CD4-positive, alpha-beta T cell treated with Interleukin-21 for 1 hour (primary cell): Measurements from ENCODE around the gene NID2.

Experiments used
- DNase-seq: peaks from one replicate; pipeline ENCODE4 v3.0.0-alpha.2; 2020

NID2 gene

DNA sequence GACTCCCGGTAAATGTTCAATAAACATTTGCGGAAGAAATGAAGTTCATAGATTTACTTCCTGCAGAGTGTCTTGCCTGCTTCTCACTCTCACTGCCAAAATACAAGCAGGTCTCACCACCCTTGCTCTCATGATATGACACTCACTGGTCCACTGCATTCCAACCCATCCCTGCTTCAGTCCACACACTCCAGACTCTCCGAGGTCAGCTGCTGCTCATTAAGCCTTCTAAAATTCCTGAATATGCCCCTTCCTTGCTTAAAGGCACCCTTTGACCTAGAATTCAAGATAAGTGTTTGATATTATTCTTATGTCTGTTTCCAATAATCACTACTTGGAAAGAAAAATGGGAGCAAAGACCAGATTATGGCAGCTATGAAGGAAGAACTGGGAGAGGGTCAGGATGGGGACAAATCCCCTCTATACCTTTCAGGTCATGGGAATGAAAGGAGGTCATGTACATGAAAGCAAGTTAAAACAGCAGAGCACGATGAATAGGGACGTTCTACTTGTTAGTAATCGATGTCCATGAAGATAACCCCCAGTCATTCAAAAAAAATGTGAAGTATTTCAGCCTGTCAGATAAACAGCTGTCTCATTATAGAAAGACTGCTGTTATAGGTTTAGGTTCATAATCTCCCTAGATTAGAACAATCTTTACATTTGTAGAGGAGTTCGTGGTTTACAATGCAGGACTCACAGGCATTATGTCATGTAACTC lies 10.5 kb upstream of the NID2 start:
- no peak for DNase-seq

DNA sequence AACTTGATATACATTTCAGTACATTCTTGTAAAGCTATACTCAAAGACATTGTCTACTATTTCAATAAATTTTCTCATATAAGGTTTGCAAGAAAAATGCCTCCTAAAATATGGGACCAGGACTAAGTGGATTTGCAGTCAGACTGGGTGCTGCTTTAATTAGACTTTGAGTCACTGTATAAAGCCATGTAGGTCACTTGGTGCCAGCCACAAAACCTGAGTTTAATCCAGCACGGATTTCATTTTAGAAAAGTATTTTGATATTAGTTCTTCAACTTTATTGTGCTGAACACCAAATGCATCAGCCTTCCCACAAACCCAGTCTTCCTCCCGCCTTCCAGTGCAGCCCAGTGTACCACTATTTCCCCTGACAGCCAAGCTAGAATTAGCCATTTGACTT lies 9.9 kb upstream of the NID2 start:
- no peak for DNase-seq

DNA sequence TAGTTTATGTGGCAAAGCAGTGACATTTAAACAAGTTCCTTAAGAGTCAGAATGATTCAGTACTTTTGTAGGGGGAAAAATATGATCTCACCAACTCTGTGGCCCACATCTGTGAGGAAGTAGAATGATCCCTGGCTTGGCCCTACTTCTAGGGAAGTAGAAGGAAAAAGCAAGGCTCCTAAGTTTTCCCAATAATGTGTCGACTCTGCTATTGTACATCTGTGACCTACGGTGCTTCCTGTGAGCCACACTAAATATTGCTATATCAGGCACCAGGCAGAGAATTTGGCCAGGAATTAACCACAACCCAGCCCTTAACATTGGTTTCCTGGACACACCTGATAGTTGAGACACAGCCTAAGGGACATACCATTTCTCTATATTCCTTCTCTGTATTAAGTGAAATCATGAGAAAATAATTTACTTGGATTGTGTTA lies 9.3 kb upstream of the NID2 start:
- no peak for DNase-seq

- DNase-seq, result no peak
Observed at GRCh38 chr14:52077256-52077979, 8.6 kb upstream of the NID2 start.

DNA sequence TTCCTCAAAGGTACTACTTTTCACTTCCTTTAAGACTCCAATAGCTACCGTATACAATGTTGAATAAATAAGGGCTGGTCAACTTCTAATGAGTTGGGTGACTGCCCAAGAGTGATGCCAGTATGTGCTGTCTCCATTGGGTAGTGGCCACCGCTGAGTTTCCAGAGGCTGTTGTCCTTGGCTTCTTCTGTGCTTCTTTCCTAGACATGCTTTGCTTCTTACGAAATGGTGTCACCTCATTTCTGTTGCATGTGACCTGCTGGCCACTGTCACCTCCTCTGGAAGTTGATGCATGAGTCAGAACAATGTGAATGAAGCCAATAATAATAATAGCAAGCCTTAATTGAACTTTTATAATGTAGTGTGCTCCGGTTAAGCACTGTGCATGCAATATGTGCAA lies 7.5 kb upstream of the NID2 start:
- DNase-seq, result no peak

DNA sequence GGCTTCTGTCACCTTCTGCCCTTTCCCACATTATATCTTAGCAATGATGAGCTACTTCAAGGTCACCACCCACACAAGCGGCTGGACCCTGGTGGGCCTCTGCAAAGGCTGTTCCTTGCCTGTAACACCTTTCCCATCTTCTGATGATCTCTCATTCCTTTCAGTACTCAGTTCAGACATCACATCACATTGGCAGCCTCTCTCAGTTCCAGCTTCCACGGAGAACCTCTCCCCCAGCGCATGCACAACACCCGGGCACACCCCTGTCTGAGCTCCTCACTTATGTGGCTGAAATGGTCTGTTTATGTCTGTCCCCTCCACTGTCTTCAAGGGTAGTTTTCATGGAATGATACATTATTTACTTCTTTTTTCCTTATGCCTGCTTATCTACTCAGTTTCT lies 6.5 kb upstream of the NID2 start:
- no peak for DNase-seq

- DNase-seq, result no peak
Observed at GRCh38 chr14:52073251-52073650, 4.4 kb upstream of the NID2 start.

DNA sequence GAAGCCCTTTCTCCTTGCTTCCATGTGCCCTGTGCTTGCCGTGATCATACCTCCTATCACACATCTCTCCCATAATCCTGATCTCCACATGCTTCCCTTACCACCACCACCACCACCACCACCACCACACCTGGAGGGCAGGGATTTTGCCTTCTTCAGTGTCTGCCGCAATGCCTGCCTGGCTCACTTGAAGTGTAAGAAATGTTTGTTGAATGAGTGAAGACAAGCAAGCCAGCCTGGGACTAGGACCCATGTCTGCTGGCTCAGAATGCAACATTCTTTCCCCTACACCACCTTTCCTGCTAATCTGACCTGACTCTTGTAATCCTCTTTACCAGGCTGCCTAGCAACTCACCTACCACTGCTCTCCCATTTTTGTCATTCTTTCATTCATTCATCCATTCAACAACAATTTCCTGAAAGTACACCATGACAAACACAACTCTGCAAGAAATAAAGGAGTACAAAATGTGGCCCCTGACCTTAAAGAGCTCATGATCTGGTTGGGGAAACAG lies 3.5 kb upstream of the NID2 start:
- DNase-seq, result no peak

- DNase-seq, result no peak
Observed at GRCh38 chr14:52071675-52072074, 2.8 kb upstream of the NID2 start.

DNA sequence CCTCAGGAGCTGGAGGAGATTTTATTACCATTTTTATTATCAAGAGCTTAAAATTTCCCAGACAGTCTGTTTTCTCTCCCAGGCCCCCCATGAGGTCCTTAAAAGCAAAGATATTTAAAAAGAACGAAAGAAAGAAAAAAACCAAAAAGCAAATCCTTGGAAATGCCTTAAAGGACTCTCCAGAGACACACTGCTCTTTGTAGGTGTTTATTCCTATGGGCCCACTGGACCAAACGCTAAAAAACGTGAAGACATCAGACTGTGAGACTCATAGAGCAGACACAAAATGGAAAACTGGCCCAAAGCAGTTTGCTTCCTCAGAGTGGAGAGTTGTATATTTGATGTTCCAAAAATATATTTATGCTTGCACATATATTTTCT lies 1.2 kb upstream of the NID2 start:
- no peak for DNase-seq

- peak; percentile 12 for DNase-seq
Observed at GRCh38 chr14:52069307-52070050, 620 bp upstream of the NID2 start.

DNA sequence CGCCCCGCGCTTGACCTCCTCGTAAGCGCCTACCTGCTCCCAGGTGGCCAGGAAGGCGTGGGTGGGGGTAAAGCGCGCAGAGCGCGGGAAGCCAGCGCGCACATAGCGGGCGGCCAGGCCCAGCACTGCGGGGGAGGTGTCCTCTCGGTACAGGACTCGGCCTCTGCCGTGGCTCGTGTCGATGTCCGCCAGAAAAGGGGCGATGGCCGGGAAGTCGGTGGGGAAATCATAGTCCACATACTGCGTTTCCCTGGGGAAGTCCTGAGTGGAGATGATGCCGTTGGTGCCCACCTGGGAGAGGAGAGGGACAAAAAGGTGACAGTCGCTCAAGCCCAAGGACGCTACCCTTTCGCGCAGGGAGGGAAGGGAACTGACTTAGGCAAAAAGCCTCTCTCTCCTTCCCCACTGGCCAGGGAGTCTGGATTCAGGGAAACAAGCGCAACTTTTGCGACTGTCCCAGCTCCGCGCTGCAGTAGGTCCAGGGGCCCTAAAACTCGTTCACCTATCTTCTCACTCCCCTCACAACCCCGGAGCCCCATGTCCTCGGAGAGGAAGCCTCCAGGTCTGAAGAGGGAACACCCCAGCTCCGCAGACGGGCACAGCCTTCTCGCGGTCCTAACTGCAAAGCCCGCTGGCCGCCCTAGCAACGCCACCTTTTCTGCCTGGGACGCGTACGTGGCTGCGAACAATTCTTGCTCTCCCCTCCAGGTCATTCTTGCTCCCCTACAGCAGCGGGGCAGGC lies 815 bp downstream of the NID2 start:
- DNase-seq, result peak; percentile 2

DNA sequence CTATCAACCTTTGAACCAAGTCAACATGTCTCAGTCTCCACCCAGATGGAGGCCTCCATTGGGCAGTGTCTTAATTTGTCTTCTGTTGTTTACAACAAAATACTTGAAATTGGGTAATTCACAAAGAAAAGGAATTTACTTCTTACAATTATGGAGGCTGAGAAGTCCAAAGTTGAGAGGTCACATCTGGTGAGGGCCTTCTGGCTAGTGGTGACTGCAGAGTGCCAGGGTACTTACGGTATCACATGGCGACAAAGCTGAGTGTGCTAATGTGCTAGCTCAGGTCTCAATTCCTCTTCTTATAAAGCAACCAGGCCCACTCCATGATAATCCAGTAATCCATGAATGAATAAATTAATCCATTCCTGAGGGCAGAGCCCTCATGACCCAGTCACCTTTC lies 4.7 kb downstream of the NID2 start:
- no peak for DNase-seq

- DNase-seq, result no peak
Observed at GRCh38 chr14:52063052-52063462, 5.8 kb downstream of the NID2 start.

- no peak for DNase-seq
Observed at GRCh38 chr14:52061890-52062289, 7.0 kb downstream of the NID2 start.

DNA sequence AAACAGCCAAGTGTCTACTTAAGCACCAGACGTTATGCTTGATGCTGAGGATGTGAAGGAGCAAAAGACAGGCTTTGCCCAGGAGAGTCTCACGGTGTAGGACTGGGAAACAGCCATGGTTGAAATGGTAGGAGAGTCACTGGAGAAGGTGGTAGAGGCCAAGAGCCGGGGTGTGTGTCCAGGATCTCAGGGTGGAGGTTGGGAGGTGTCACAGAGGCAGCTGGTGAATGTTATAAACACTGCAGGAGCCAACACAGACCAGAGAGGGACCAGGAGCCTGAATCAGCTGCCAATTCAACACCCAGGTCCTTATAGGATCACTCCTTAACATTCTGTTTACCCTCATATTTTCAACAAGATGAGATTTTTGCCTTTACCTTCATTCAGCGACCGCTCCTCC lies 7.5 kb downstream of the NID2 start:
- DNase-seq, result no peak

DNA sequence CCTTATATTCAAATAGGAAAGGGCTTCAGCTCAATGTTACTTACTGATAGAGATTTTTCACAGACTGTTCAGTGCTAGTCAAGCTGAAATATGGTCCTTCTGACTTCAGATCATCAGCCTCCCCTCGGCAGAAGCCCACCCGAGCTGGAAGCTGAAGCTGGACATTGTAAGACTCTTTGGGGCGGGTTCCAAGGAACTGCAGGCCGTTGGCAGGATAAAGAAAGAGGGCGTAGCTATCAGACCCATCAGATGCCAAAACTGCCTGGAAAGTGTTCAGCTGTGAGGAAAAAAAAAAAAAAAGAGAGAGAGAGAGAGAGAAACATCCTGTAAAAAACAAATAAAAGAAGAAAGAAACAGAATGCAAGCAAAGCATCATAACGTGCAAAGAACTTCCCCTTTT lies 8.8 kb downstream of the NID2 start:
- no peak for DNase-seq

DNA sequence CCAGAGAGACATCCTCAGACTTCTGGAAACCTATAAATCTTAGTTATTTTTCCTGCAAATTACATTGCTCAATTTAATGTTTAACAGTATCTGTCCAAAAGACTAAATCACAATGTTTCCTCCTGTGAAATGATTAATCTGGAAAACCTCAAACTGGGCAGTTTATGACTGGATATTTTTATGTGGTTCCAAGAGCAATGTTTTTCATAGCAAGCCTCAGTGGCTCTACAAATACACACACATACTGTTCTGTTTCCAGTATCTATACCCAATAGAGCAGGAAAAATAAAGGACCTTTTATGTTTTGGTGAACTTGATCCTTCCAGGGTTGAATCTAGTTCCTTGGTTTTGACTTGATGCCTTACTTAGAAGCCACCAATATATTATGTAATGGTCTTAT lies 9.2 kb downstream of the NID2 start:
- no peak for DNase-seq

DNA sequence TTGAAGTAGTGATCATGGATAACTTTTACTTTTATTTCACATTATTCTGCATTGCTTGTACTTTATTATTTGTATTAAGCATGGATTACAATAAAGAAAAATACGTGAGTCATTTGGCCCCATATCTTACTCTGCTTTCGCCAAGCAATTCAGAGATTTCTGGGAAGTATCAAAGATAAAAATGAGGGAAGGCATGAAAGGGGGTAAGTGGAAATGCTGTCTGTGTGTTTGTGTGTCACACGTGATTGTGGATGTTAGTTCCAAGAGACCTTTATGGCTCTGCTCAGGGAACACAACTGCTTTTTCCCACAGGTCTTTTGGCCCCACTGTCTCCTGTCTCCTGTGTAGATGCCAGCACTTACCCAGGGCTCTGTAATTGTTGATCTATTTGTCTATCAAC lies 10.5 kb downstream of the NID2 start:
- no peak for DNase-seq

DNA sequence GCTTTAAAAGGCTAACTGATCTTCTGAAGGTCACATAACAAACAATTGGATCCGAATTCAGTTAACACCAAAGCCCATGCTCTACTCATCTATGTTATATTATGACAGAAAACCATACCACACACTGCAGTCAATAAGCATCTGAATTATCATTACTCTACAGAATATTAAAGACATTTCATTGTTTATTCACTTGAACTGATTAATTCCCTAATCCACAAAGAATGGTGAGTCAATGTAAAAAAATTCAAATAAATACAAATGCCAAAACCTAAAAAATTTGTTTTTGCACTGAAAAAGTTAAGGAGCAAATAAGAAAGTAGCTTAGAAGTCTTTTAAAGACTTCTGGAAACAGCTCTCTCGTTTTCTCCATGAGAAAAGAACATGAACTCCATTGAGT lies 13.7 kb downstream of the NID2 start:
- no peak for DNase-seq

- no peak for DNase-seq
Observed at GRCh38 chr14:52054678-52055077, 14.2 kb downstream of the NID2 start.

- no peak for DNase-seq
Observed at GRCh38 chr14:52053044-52053443, 15.8 kb downstream of the NID2 start.

- DNase-seq, result no peak
Observed at GRCh38 chr14:52052288-52052943, 16.4 kb downstream of the NID2 start.
